SIG-M5 treated with dmso at 0.1 percent for 504 hours (cell line): ENCODE data around the gene FRMD5.

ENCODE experiments used
- DNase-seq: peaks from one replicate; lab custom pipeline; 2025; ENCODE audit not compliant: unreplicated experiment; lab: John Stamatoyannopoulos, UW

Gene FRMD5

DNA sequence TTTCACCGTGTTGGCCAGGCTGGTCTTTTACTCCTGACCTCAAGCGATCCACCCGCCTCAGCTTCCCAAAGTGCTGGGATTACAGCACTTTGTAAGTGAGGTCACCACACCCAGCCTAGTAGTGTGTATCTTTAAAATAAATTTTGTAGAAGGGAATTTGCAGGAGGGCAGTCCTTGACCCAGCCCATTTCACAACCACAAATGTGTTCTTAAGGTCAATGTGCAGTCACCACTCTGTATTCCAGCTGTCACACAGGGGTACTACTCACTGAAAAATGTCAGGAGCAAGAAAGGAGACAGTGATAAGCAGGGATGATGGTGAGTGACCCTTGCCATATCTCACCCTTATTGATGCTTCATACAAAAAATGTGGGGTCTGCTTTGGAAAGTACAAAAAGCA, 98.5 kb downstream of the FRMD5 start:
- DNase-seq = no peak

- DNase-seq = no peak
These were observed 100.3 kb downstream of the FRMD5 start for GRCh38 chr15:44094781-44095180.

GRCh38 chr15:44093836-44094235, 101.2 kb downstream of the FRMD5 start:
- DNase-seq = no peak

GRCh38 chr15:44092221-44092620, 102.8 kb downstream of the FRMD5 start:
- DNase-seq = no peak

GRCh38 chr15:44087578-44088465, 107.2 kb downstream of the FRMD5 start:
- DNase-seq = no peak

GRCh38 chr15:44084770-44085169, 110.3 kb downstream of the FRMD5 start:
- no peak for DNase-seq

DNA sequence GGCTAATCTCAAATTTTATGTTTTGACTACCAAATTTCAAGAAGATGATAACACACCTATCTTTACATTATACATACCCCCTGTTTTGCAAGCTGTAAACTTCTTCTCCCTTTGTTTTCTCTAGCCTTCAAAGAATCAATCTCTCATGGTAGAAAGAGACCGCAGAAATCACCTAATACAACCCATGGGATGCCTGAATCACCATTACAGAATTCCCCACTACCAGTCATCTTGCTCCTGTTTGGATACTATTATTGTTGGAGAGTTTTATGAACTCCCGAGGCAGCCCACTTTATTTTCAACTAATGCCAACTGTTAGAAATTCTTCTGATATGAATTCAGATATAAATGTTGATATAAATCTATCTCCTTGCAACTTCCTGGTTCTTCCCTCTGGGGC, 110.9 kb downstream of the FRMD5 start:
- DNase-seq = no peak

GRCh38 chr15:44082558-44083157, 112.4 kb downstream of the FRMD5 start:
- no peak for DNase-seq

DNA sequence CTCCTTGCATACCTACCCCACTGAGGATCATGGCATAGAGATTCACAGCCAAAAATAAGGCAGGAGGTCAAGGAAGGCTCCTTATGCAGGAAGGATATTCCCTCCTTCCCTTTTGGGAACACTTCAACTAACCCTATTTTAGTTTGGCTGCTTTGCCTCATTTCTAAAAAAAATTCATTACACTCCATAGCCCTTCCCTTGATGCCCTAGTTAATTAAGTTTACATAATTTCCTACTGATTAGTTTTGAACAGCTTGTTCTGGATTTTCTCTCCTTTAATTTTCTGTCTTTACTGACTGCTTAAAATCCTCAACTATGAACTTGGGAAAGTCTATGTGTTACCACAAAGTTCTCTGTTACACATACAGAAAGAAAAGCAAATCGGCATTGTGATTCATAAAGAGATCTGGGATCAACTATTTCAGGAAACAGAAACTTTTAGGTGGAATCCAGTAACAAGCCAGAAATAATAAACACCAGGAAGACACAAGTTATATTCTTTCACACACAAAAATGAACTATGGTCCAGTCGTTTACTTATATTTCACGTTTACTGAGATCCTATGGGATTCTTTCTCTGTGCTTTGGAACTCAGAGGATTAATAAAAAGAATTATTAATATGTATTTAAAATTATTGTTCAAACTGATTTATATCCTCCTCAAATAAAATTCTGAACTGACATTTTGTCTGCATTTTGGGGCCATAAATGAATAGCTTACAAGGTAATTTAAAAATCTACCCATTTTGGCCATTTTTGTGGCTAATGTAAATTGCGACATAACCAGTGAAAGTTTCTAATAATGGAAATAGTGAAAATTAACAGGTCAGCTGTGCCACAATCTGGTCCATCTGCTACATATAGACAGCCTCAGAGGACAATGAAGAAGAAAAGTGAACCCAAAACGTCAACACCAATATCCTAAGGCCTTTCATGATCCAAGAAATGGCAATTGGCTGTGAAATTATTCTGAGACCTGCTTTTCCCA, 113.8 kb downstream of the FRMD5 start:
- no peak for DNase-seq

DNA sequence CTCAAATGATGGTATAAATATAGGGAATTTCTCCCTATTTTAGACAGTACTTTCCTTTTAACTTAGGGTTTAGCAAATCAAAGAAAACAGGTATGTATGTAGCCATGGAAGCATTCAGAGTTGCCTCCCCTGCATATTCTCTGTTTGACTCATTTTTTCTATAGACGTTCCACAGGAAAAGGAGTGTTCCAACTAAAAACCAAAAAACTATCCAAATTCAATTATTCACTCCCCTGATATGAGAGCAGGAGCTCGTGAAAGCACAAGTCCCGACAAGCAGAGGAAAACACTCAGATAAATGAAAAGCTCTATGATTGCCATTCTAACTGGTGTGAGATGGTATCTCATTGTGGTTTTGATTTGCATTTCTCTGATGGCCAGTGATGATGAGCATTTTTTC, 119.5 kb downstream of the FRMD5 start:
- DNase-seq = no peak

GRCh38 chr15:44069489-44069888, 125.6 kb downstream of the FRMD5 start:
- no peak for DNase-seq

GRCh38 chr15:44068347-44068746, 126.7 kb downstream of the FRMD5 start:
- DNase-seq = no peak

DNA sequence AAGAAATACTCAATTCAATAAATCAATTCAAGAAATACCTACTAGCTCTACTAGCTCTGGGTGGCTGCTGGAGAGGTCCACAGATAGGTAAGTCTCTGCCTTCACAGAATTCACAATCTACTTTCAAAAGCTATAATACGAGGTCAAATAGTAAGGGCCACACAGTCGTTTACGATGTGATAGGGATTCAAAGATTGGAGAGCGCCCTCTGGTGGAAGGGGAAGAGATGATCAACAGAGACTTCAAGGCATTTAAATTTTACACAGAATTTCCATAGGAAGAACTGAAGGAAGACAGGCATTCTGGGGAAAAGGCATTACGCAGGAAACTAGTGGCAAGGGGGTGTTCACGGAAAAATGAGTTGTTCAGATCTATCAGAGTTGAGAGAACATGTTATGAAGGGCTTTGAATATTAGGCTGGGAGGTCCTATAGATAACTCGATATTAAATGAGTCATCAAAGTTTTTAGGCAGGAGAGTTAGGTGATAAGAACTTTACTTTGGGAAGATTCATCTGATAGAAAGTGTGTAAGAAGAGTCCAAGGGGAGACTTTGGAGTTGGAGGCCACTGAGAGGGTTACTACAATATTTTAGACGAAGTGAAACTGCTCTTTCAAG, 128.8 kb downstream of the FRMD5 start:
- DNase-seq = peak; percentile 61

DNA sequence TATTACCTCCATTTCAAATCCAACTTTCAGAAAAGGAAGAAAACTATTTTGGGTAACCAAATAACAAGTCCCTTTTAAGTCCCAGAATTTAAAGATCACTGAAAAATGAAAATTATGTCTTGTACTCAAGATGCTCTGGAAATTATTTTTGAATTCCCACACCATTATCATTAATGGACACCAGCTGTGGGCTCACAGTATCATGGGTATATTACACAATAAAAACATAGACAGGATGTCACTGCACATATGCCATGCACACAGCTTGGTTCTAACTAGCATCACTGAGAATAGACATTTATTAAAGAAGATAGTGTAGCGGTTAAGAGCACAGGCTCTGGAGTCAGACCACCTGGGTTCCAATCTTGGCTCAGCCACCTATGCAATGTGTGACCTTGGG, 130.4 kb downstream of the FRMD5 start:
- no peak for DNase-seq

DNA sequence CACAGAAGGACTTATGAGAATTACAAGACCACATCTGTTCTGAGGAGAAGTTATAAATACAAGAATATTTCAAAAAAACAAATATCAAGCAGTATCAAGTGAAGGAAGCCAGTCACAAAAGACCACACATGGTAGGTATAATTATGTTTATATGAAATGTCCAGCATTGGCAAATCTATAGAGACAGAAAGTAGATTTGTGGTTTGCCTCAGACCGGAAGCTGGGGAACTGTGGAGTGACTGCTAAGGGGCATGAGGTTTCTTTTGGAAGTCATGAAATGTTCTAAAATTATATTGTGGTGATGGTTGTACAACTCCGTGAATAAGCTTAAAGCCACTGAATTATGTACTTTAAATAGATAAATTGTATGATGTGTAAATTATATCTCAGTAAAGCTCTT, 136.9 kb downstream of the FRMD5 start:
- peak; percentile 8 for DNase-seq

GRCh38 chr15:44045661-44046060, 149.4 kb downstream of the FRMD5 start:
- no peak for DNase-seq

GRCh38 chr15:44045217-44045616, 149.9 kb downstream of the FRMD5 start:
- DNase-seq = no peak

DNA sequence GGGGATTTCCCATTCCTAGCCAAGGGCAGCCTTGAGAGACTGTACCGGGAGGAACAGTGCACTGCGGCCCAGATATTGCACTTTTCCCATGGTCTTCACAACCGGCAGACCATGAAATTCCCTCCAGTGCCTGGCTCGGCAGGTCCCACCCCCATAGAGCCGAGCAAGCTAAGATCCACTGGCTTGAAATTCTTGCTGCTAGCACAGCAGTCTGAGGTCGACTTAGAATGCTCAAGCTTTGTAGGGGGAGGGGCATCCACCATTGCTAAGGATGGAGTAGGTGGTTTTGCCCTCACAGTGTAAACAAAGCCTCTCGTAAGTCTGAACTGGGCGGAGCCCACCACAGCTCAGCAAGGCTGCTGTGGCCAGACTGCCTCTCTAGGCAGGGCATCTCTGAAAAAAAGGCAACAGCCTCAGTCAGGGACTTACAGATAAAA, 156.3 kb downstream of the FRMD5 start:
- DNase-seq = no peak

DNA sequence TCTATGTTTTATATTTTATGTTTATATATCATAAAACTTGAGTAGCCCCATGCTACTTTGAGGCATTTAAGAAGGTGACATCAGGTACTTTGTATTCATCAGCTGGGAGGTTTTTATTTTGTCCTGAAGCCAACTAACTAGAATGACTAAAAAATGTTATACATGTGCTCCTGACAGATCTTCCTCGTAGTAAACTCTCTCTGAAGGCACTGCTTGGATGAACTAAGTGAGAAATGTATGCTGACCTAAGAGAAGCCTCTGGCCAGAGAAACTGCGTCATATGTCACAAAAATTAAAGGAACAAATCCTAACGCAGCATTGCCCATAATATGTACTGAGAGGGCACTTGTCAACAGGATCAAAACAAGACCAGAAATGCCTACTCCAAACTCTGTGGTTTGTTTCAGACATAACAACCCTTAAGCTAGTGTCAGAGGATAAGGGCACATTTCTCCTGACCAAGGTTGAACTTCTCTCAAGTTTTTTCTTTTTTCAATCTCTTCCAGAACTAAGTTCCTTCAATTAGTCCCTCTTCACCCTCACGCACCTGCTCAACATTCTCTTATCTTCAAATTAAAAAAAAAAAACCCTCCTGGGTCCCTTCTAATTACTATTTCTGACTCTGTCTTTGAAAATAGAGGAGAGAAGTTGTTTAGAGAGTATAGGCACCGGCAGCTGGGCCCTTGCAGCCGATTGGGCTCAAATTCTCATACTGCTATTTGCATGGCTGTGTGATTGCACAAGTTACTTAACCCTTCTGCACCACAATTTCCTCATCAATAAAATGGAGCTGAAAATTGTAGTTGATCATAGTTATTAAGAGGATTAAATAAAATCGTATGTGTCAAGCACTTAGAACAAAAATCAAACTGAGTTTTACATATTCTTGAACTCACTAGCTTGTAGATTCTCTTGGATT, 159.0 kb downstream of the FRMD5 start:
- DNase-seq = no peak
